ENCODE measurements around the gene GPR146.
A peak's percentile ranks its signal among the peaks of the same experiment; 100 is the strongest.
"Not testable (repeated sequence)": the region's sequence is repeated elsewhere in the genome, so short reads cannot be mapped to it uniquely, and the experiment has no call there.

The GPR146 gene

GRCh38 chr7:1059200-1060091, 15.1 kb downstream of the GPR146 start:
- DNase-seq: no peak

GRCh38 chr7:1060315-1061072, 16.1 kb downstream of the GPR146 start:
- no peak for DNase-seq

DNA sequence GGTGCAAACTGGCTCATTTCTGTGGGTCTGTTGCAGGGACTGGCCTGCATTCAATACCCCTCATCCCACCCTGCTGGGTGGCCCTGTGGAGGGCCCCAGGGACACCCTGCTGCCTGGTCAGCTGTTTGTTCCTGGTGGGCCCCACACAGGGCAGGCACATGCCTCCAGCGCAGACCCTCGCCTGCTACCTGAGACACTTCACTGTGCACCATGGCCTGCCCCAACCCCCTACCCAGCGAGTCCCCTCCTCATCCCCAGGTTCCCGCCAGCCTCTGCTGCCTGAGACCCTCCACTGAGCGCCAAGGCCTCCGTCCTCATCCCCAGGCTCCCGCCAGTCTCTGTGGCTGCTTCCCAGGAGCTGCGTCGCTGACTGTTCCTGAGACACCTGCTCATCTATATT, 16.8 kb downstream of the GPR146 start:
- no peak for DNase-seq

- no peak for DNase-seq
Measured at GRCh38 chr7:1062296-1063294, 18.2 kb downstream of the GPR146 start.

DNA sequence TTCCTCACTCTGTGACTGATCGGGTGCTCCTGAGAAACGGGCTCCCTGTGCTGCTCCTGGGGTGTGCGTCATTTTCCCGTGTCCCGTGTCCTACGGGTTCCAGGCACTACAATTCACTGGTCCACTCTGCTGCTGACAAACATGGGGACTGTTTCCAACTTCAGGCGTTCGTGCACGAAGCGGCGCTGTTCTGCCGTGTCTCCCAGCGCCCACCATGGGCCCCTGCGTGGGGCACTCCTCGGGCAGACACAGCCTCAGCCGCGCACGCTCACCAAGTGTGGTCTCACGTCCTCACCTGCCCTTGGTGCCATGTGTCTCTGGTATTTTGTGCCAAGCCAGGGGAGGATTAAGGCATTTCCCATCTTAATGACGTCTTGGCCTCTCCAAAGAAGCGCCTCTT, 19.0 kb downstream of the GPR146 start:
- DNase-seq: no peak

- no peak for DNase-seq
Measured at GRCh38 chr7:1064581-1064980, 20.2 kb downstream of the GPR146 start.

DNA sequence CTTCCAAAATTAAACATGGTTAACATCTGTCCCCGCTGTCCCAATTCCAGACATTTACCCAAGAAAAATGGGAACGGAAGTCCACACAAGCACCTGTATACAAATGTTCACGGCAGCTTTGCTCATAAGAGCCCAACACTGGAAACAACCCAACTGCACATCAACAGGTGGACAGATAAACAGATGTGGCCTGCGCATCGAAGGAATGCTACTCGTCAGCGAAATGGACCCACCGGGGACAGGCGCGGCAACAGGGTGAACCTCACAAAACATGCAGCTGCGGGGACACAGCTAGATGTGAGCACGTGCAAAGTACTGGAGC, 20.9 kb downstream of the GPR146 start:
- no peak for DNase-seq

GRCh38 chr7:1065585-1066241, 21.4 kb downstream of the GPR146 start:
- DNase-seq: peak; percentile 59

GRCh38 chr7:1066242-1066588, 21.9 kb downstream of the GPR146 start:
- DNase-seq: no peak

DNA sequence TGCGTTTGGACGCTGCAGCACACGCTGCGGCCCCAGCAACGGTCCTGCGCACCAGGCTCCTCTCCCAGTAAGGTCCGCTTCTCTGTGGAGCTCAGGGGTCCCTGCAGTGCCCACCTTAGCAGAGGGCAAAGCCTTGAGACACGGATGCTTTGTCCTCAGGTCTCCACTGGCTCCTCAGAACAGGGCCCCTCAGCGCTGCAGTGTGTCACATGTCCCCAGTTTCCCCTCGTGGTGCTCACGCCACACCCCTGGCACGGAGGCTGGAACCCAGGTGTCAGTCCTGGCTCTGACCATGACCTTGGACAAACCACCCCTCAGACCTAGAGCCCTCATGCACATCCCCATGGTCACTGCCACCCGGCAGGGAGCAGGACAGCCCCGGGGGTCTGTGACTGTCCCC, 23.7 kb downstream of the GPR146 start:
- DNase-seq: no peak

DNA sequence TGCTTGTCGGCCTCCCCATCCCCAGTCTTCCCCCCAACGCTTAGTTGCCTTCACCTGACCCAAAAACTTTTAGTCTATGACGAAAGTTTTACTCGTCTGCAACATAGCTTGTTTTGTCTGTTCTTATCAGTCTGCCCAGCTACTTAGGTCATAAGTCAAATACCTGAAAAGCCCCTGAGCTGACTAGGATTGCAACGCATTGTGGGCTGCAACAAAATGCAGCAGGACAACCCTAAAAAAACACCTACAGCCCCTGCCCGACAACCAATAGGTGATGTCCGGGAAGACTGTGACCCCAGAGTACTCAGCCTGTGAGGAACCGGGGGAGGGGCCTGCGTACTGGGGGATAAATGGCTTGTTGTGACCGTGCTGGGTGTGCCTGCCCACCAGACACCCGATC, 24.3 kb downstream of the GPR146 start:
- no peak for DNase-seq

DNA sequence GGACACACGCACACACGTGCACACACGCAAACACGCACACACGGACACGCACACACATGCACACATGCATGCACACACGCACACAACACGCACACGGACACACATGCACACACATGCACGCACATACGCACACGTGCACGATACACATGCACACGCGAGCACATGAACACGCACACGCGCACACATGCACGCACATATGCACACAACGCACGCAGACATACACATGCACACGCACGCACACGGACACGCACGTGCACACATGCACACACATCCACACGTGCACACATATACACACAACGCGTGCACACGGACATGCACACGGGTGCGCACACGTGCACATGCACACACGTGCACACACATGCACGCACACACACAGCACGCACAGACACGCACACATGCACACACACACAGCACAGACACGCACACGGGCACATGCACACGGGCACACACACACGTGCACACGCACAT, 26.2 kb downstream of the GPR146 start:
- no peak for DNase-seq

DNA sequence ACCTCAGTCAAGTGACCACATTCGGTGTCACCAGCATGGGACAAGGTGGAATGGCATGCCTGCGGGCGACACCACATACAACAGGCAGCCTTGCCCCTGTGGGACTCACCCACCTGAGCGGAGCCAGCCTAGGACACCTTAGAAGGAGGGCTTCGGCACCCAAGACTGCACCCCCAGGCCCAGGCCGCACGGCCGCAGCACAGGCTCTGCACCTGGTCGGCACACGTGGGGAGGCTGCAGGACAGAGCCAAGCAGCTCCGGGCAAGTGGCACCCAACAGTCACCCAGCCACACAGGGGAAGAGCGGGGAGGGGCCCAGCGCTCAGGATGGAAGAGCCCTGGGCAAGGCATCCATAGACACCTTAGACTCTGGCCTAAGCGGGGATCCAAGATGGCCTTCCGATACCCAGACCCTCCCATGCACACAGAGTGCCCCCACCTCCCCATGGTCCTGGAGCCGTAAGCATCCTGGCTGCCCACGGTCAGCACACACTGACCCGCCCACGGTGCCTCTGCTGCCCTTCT, 27.4 kb downstream of the GPR146 start:
- no peak for DNase-seq

- no peak for DNase-seq
Measured at GRCh38 chr7:1073142-1073977, 29.0 kb downstream of the GPR146 start.

DNA sequence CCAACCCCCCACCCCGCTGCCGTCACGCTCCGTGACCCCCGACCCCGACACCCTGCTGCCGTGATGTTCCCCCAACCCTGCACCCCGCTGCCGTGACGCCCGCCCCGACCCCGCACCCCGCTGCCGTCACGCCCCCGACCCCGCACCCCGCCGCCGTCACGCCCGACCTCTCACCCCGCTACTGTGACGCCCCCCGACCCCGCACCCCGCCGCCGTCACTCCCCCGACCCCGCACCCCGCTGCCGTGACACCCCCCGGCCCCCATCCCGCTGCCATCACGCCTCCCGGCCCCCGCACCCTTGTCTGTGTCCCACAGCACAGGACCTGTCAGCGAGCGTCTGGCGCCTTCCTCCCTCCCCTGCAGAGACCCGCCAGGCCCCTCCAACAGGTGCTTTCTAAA, 29.7 kb downstream of the GPR146 start:
- not testable (repeated sequence) for DNase-seq

- no peak for DNase-seq
Measured at GRCh38 chr7:1074593-1075431, 30.5 kb downstream of the GPR146 start.

DNA sequence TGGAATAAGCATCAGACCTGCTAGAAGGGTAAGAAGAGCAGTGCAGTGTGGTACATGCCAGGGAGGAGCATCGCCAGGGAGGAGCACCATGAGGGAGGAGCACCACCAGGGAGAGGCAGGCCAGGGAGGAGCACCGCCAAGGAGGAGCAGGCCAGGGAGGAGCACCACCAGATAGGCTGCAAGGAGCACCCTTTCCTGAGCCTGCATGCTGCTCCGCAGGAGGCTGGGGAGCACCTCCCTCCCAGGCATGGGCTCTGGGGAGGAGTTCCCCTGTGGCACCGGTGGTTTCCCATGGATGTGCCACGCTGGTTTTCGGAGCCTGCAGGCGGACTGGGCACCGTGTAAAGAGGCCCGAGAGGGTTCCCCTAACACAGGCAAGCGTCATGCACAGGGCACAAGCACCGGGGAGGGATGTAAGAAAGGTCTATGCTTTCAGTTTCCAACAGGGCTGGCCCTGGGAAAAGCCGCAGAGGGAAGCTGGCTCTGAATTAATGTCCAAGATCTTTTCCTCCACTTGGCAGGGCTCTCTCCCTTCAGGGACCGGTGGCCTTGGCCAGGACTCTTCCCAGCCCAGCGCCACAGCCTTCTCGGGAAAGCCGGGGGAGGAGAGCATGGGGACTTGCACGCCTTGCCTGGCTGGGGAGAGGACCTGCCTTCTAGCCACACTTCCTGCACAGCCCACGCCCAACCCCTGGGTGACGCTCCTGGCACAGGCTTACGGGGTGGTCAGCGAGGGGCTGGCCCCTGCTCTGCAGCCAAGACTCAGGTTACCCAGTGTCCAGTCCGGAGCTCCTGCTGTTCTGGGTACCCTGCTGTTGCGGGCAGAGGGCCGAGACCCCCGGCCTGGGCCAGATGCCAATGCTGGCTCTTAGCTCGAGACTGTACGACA, 32.1 kb downstream of the GPR146 start:
- DNase-seq: no peak

GRCh38 chr7:1078519-1078918, 34.2 kb downstream of the GPR146 start:
- DNase-seq: no peak

GRCh38 chr7:1078985-1079384, 34.6 kb downstream of the GPR146 start:
- DNase-seq: no peak

Data from NCI-H187 treated with DMSO at 0.1 percent for 48 hours (cell line).